ENCODE measurements around the gene CAMK1D. TPM values are rescaled to one million over a fixed set of nuclear protein-coding genes. Genes with fewer than 3 reads are reported as not detected.

The CAMK1D gene
- total and polyA plus RNA-seq, 2 of the 4 experiments (the other 2 are of a cell fraction), result 5.0 to 5.3 TPM

DNA sequence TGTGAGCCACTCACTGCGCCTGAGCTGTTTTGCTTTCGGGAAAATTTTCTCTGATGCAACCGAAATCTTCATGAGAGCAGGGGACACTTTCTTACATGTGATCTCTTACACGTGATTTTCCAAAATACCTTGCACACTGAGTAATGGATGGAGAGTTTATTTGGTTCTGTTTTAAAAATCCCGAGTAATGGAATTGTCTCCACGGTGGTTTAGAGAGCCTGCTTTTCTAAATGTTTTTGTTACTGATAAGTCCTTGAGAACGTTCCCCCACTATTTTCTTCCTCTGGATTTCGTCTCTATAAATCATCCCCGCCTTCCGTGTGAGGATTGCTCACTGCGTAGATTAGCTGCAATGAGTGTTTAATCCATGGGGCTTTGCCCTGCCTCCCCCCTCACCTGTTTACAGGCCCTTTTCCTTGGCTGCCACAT lies 25.7 kb downstream of the CAMK1D start:
- Histone ChIP-seq H4K8ac (ENCODE audit: low read depth in 2 of 2, low read length in 2 of 2) (no peak overlapping the region), H3K4me3 (ENCODE audit: insufficient read depth, low read depth, low read length) (no peak overlapping the region), H3K36me3 (ENCODE audit: control insufficient read depth, insufficient read depth, low read length) (no peaks in the 10 kb centered on the region), H2AK5ac (ENCODE audit: low read depth, low read length) (no peak overlapping the region), H3K9me1 (ENCODE audit: insufficient read depth, low read length) (peaks cover under 1% of the 10 kb centered on the region; the same call in 1 of the 2 replicates), H2BK20ac (ENCODE audit: low read depth, low read length) (no peak overlapping the region), H4K5ac (ENCODE audit: low read depth, low read length) (no peak overlapping the region), H3K27me3 (ENCODE audit: control insufficient read depth, insufficient read depth, low read length) (no peaks in the 10 kb centered on the region), H2BK15ac (ENCODE audit: low read depth, low read length) (no peak overlapping the region), H3K9me3 (ENCODE audit: control insufficient read depth, insufficient read depth, low read length) (no peaks in the 10 kb centered on the region), H3K56ac (ENCODE audit: extremely low read depth, insufficient read depth, low read length) (no peak overlapping the region), H2AFZ (replicated peaks; ENCODE audit: low read length, poor library complexity) (no peak overlapping the region), H2AK9ac (replicated peaks; ENCODE audit: low read depth, low read length, poor library complexity) (no peak overlapping the region), H3K23ac (ENCODE audit: low read depth, low read length) (no peak overlapping the region), H3K14ac (replicated peaks; ENCODE audit: low read depth, low read length) (no peak overlapping the region), H3K27ac (ENCODE audit: insufficient read depth, low read length) (no peak overlapping the region), H2BK120ac (ENCODE audit: low read depth, low read length) (no peak overlapping the region), H4K91ac (ENCODE audit: insufficient read depth, low read depth, low read length) (no peak overlapping the region), H3K4me2 (ENCODE audit: low read depth, low read length) (no peak overlapping the region; the same call in 1 of the 2 replicates), H3K4ac (ENCODE audit: low read depth, low read length) (no peak overlapping the region), H2BK5ac (ENCODE audit: low read depth, low read length, poor library complexity, severe bottlenecking) (no peak overlapping the region), H3K4me1 (ENCODE audit: control insufficient read depth, insufficient read depth, low read length) (peaks cover 3% of the 10 kb centered on the region; the same call in 1 of the 2 replicates), H3K18ac (ENCODE audit: low read depth, low read length) (no peak overlapping the region; the same call in 1 of the 2 replicates), H3K79me1 (ENCODE audit: low read depth in 1 of 2, low read length in 2 of 2) (no peaks in the 10 kb centered on the region), H3K9ac (ENCODE audit: low read depth, low read length) (no peak overlapping the region), H4K20me1 (ENCODE audit: insufficient read depth, low read length) (no peaks in the 10 kb centered on the region)
- no TSS peak for BruUV-seq (replicated peaks)
- ATAC-seq (ENCODE audit: low read depth) (no peak; the same call in 1 of the 2 replicates), DNase-seq (peak; percentile 38)
- dilution Hi-C loops (cut with HindIII; ENCODE audit: low sequenced_read_pairs, unreplicated experiment), result no loop called here
- no peak for TF ChIP-seq CHD1 (IDR thresholded peaks at IDR 0.05; ENCODE audit: low read depth, low read length)
- TF ChIP-seq NFE2L2 (IDR thresholded peaks at IDR 0.05; ENCODE audit: low read depth, low read length), result no peak
- TF ChIP-seq RFX5 (IDR thresholded peaks at IDR 0.05; ENCODE audit: low read depth, low read length), result no peak
- TF ChIP-seq FOS (IDR thresholded peaks at IDR 0.05; ENCODE audit: low read depth, low read length), result no peak
- no peak for TF ChIP-seq MAZ (IDR thresholded peaks at IDR 0.05; ENCODE audit: borderline replicate concordance, low read depth, low read length)
- no peak for TF ChIP-seq USF2 (IDR thresholded peaks at IDR 0.05; ENCODE audit: low read depth, low read length)
- TF ChIP-seq RAD21 (IDR thresholded peaks at IDR 0.05; ENCODE audit: low read length), result no peak
- TF ChIP-seq, protein P1, sequence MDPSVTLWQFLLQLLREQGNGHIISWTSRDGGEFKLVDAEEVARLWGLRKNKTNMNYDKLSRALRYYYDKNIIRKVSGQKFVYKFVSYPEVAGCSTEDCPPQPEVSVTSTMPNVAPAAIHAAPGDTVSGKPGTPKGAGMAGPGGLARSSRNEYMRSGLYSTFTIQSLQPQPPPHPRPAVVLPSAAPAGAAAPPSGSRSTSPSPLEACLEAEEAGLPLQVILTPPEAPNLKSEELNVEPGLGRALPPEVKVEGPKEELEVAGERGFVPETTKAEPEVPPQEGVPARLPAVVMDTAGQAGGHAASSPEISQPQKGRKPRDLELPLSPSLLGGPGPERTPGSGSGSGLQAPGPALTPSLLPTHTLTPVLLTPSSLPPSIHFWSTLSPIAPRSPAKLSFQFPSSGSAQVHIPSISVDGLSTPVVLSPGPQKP (IDR thresholded peaks at IDR 0.05; ENCODE audit: borderline replicate concordance, low read depth, low read length), result no peak
- no peak for TF ChIP-seq MAFK (IDR thresholded peaks at IDR 0.05; ENCODE audit: low read depth, low read length)
- TF ChIP-seq RCOR1 (IDR thresholded peaks at IDR 0.05; ENCODE audit: insufficient replicate concordance, low read length), result no peak
- TF ChIP-seq SMC3 (IDR thresholded peaks at IDR 0.05; ENCODE audit: low read depth, low read length), result no peak
- no peak for TF ChIP-seq BHLHE40 (IDR thresholded peaks at IDR 0.05; ENCODE audit: low read depth, low read length)
- no CpG with 5 or more reads among the region's 11 CpGs for WGBS, 2 experiments (ENCODE audit: extremely low coverage in 2 of 2, insufficient read length in 1 of 2)
- ChIA-PET POLR2A (ENCODE audit: unreplicated experiment) (no interaction called here), CTCF (no interaction called here)
- in situ Hi-C loops (cut with MboI; ENCODE audit: low sequenced_read_pairs), result no loop called here
- intact Hi-C loops (cut with micrococcal nuclease), result no loop called here

Measured in IMR-90 (cell line).